RCC 7860 (cell line): ENCODE results near the gene LVRN.
A peak's percentile ranks its signal among the peaks of the same experiment; 100 is the strongest.
"Not testable (repeated sequence)": the region's sequence is repeated elsewhere in the genome, so short reads cannot be mapped to it uniquely, and the experiment has no call there.

ENCODE experiments used
- DNase-seq: peaks from one replicate; pipeline ENCODE4 v3.0.0-alpha.2; 2015; ENCODE audit warnings: low spot score
- FAIRE-seq: peaks from 2 replicates; lab custom pipeline; 2012; peaks lifted over from hg19 to GRCh38; lab: Jason Lieb, UNC

The LVRN gene

GRCh38 chr5:115962239-115962564 is at the start of gene LVRN:
TSS of gene LVRN (plus strand) at chr5:115962475. CDS start at chr5:115962618, 143 bp downstream.
- no peak for FAIRE-seq
- no peak for DNase-seq

GRCh38 chr5:115913623-115914400 is 48.5 kb upstream of the LVRN start:
- DNase-seq = not testable (repeated sequence)
- FAIRE-seq = peak; percentile 56

- FAIRE-seq = no peak
- no peak for DNase-seq
These were observed 42.0 kb upstream of the LVRN start for GRCh38 chr5:115920171-115920725.

- not testable (repeated sequence) for DNase-seq, FAIRE-seq
These were observed 33.5 kb upstream of the LVRN start for GRCh38 chr5:115928578-115929407.

GRCh38 chr5:115930171-115930570 is 32.1 kb upstream of the LVRN start:
- DNase-seq, FAIRE-seq: not testable (repeated sequence)

GRCh38 chr5:115930630-115931337 is 31.5 kb upstream of the LVRN start:
- FAIRE-seq (no peak), DNase-seq (no peak)

GRCh38 chr5:115932991-115933390 is 29.3 kb upstream of the LVRN start:
- no peak for FAIRE-seq

GRCh38 chr5:115934388-115934974 is 27.8 kb upstream of the LVRN start:
- FAIRE-seq (no peak), DNase-seq (no peak)

More at GRCh38 chr5:115932991-115933390, 29.3 kb upstream of the LVRN start:
- no peak for DNase-seq

- no peak for DNase-seq
- no peak for FAIRE-seq
These were observed 26.2 kb upstream of the LVRN start for GRCh38 chr5:115936031-115936430.

GRCh38 chr5:115939059-115939458 is 23.2 kb upstream of the LVRN start:
- no peak for DNase-seq
- no peak for FAIRE-seq

GRCh38 chr5:115940080-115940810 is 22.0 kb upstream of the LVRN start:
- DNase-seq (no peak), FAIRE-seq (no peak)

GRCh38 chr5:115941051-115941675 is 21.1 kb upstream of the LVRN start:
- peak; percentile 97 for DNase-seq
- FAIRE-seq = peak; percentile 95

GRCh38 chr5:115944501-115944900 is 17.8 kb upstream of the LVRN start:
- no peak for DNase-seq

GRCh38 chr5:115946655-115947054 is 15.6 kb upstream of the LVRN start:
- DNase-seq = peak; percentile 8
- no peak for FAIRE-seq

More at GRCh38 chr5:115944501-115944900, 17.8 kb upstream of the LVRN start:
- FAIRE-seq = no peak

- FAIRE-seq = no peak
- DNase-seq = no peak
These were observed 15.0 kb upstream of the LVRN start for GRCh38 chr5:115947260-115947659.

GRCh38 chr5:115948091-115948534 is 14.2 kb upstream of the LVRN start:
- FAIRE-seq = no peak
- no peak for DNase-seq

GRCh38 chr5:115949096-115949495 is 13.2 kb upstream of the LVRN start:
- no peak for FAIRE-seq
- DNase-seq = no peak

- no peak for FAIRE-seq
- DNase-seq = no peak
These were observed 9.7 kb upstream of the LVRN start for GRCh38 chr5:115952588-115952987.

GRCh38 chr5:115954144-115954543 is 8.1 kb upstream of the LVRN start:
- DNase-seq = no peak
- FAIRE-seq = no peak
